Measurements from ENCODE around the gene OPN1MW. TPM values are rescaled to one million over a fixed set of nuclear protein-coding genes. Genes with fewer than 3 reads are reported as not detected.
A peak's percentile ranks its signal among the peaks of the same experiment; 100 is the strongest.
"Not testable (repeated sequence)": the region's sequence is repeated elsewhere in the genome, so short reads cannot be mapped to it uniquely, and the experiment has no call there.

The OPN1MW gene
- total and polyA plus RNA-seq, 12 donors, result not detected

DNA sequence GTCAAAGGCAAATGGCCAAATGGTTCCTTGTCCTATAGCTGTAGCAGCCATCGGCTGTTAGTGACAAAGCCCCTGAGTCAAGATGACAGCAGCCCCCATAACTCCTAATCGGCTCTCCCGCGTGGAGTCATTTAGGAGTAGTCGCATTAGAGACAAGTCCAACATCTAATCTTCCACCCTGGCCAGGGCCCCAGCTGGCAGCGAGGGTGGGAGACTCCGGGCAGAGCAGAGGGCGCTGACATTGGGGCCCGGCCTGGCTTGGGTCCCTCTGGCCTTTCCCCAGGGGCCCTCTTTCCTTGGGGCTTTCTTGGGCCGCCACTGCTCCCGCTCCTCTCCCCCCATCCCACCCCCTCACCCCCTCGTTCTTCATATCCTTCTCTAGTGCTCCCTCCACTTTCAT, 42.2 kb upstream of the OPN1MW start:
- H3K27ac ChIP-seq, result no peak overlapping the region
- H3K36me3 ChIP-seq (replicated peaks in 1 of 2), result no peaks in the 10 kb centered on the region
- H3K4me3 ChIP-seq, result no peak overlapping the region
- TF ChIP-seq POLR2A (IDR thresholded peaks at IDR 0.05), result no peak
- peaks cover 0 to 5% of the 10 kb centered on the region in 2 donors for H3K4me1 ChIP-seq (replicated peaks in 1 of 2)
- intact Hi-C loops (cut with DNase I), result no loop called here
- H3K9me3 ChIP-seq (replicated peaks in 1 of 3), result no peaks in the 10 kb centered on the region
- no peak for DNase-seq
- 82 to 94% (median 92%) methylated on average over 2 to 12 of the region's 12 CpGs for WGBS, 4 donors
- H3K27me3 ChIP-seq, result no peaks in the 10 kb centered on the region

- Histone ChIP-seq H3K4me1 (replicated peaks in 1 of 2) (peaks cover 0 to 5% of the 10 kb centered on the region in 2 donors), H3K9me3 (replicated peaks in 1 of 3) (no peaks in the 10 kb centered on the region), H3K27me3 (no peaks in the 10 kb centered on the region), H3K4me3 (no peak overlapping the region), H3K36me3 (replicated peaks in 1 of 2) (no peaks in the 10 kb centered on the region), H3K27ac (no peak overlapping the region)
- 61 to 73% (median 72%) methylated on average over 2 to 10 of the region's 10 CpGs for WGBS, 4 donors
- TF ChIP-seq, protein P1, sequence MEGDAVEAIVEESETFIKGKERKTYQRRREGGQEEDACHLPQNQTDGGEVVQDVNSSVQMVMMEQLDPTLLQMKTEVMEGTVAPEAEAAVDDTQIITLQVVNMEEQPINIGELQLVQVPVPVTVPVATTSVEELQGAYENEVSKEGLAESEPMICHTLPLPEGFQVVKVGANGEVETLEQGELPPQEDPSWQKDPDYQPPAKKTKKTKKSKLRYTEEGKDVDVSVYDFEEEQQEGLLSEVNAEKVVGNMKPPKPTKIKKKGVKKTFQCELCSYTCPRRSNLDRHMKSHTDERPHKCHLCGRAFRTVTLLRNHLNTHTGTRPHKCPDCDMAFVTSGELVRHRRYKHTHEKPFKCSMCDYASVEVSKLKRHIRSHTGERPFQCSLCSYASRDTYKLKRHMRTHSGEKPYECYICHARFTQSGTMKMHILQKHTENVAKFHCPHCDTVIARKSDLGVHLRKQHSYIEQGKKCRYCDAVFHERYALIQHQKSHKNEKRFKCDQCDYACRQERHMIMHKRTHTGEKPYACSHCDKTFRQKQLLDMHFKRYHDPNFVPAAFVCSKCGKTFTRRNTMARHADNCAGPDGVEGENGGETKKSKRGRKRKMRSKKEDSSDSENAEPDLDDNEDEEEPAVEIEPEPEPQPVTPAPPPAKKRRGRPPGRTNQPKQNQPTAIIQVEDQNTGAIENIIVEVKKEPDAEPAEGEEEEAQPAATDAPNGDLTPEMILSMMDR (IDR thresholded peaks at IDR 0.05), result no peak
- no peak for TF ChIP-seq POLR2A (IDR thresholded peaks at IDR 0.05)
- intact Hi-C loops (cut with DNase I), result no loop called here
- no peak for DNase-seq
These were observed 41.7 kb upstream of the OPN1MW start for GRCh38 chrX:154140742-154141141.

GRCh38 chrX:154142386-154142785, 40.0 kb upstream of the OPN1MW start:
- WGBS, 4 donors, result 86 to 95% (median 91%) methylated on average over 8 of the region's 8 CpGs
- TF ChIP-seq, protein P1 (IDR thresholded peaks at IDR 0.05), result no peak
- no peak for TF ChIP-seq POLR2A (IDR thresholded peaks at IDR 0.05)
- Histone ChIP-seq H3K36me3 (replicated peaks in 1 of 2) (no peaks in the 10 kb centered on the region), H3K4me1 (replicated peaks in 1 of 2) (no peaks in the 10 kb centered on the region), H3K27me3 (no peaks in the 10 kb centered on the region), H3K9me3 (replicated peaks in 1 of 3) (no peaks in the 10 kb centered on the region), H3K4me3 (no peak overlapping the region), H3K27ac (no peak overlapping the region)
- DNase-seq, result no peak
- intact Hi-C loops (cut with DNase I), result no loop called here

DNA sequence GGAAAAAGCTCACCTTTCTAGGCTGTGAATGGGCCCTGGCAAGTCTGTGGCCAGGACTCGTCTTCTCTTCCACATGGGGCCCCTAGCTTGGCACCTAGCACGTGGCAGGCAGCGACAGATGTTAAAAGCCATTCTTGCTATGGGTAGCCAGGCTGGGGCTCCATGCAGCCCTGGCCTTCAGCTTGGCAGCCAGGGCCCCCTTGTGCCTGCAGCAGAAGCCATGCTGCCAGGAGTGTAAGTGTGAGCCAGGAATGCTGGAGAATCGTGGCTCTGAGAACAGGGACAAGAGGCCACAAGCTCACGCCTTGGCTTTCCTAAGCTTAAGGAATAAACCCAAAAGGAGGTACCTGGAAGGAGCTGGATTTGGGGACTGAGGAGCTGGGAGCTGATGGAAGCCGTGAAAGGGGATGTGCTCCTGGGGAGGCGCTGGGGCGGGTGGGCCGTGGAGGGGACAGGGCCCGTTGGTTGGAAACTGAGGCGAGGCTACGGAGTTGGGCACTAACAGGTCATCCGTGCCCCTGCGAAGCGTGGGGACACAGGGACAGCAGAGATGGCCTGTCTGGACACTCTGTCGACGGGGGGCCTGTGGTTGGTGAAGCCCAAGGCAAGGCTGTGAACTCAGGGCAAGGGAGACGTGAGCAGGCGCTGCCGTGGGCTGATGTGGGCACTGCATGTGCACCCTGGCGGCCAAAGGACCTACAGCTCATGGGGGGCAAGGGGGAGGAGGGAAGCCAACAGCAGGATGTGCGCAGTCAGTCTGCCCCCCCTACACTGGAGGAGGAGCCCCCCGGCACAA, 39.2 kb upstream of the OPN1MW start:
- H3K36me3 ChIP-seq (replicated peaks in 1 of 2), result no peaks in the 10 kb centered on the region
- H3K4me1 ChIP-seq (replicated peaks in 1 of 2), result no peaks in the 10 kb centered on the region
- intact Hi-C loops (cut with DNase I), result no loop called here
- H3K9me3 ChIP-seq (replicated peaks in 1 of 3), result no peaks in the 10 kb centered on the region
- peak in 1 of 7 donors; percentile 8 for DNase-seq
- H3K27ac ChIP-seq, result no peak overlapping the region
- 83 to 91% (median 87%) methylated on average over 14 to 23 of the region's 23 CpGs for WGBS, 4 donors
- TF ChIP-seq POLR2A (IDR thresholded peaks at IDR 0.05), result no peak
- H3K27me3 ChIP-seq, result no peaks in the 10 kb centered on the region
- no peak overlapping the region for H3K4me3 ChIP-seq

GRCh38 chrX:154144010-154144409, 38.4 kb upstream of the OPN1MW start, which contains the start of gene OPN1LW:
Gene OPN1LW (plus strand): TSS chrX:154144243. CDS start chrX:154144284, 41 bp downstream.
- H3K9me3 ChIP-seq (replicated peaks in 1 of 3); H3K36me3 ChIP-seq (replicated peaks in 1 of 2); intact Hi-C loops (cut with DNase I); H3K27ac ChIP-seq; H3K4me3 ChIP-seq; H3K27me3 ChIP-seq; H3K4me1 ChIP-seq (replicated peaks in 1 of 2): not testable (repeated sequence)
- 95 to 98% (median 97%) methylated on average over 7 to 12 of the region's 15 CpGs for WGBS, 4 donors
- peak in 1 of 7 donors; percentile 1 for DNase-seq

DNA sequence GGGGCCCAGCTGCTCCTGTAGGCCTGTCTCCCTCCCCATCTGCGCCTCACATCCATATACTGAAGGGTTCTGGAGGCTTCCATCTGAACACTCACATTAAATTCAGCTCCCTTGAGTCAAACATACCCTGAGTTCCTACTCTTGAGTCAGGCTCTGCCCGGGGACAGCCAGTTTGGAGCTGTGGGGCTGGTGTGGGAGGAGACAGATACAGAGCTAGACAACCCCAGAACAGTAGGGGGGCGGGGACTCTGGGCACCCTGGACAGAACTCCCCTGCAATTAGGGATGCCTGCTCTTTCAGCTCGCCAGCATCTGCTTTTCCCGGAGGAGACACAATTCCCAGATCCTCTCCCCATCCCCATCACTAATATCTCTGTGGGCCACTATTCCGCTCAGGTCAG, 31.4 kb upstream of the OPN1MW start:
- H3K4me3 ChIP-seq; H3K36me3 ChIP-seq (replicated peaks in 1 of 2); H3K4me1 ChIP-seq (replicated peaks in 1 of 2); H3K27me3 ChIP-seq; intact Hi-C loops (cut with DNase I); H3K9me3 ChIP-seq (replicated peaks in 1 of 3); DNase-seq; H3K27ac ChIP-seq: not testable (repeated sequence)
- WGBS, 4 donors, result 75 to 100% (median 86%) methylated on average over 1 of the region's 6 CpGs; no CpG with 5 or more reads in 1 of the 4 donors

GRCh38 chrX:154156221-154156620, 26.2 kb upstream of the OPN1MW start:
- intact Hi-C loops (cut with DNase I); H3K27me3 ChIP-seq; H3K36me3 ChIP-seq (replicated peaks in 1 of 2); DNase-seq; H3K4me1 ChIP-seq (replicated peaks in 1 of 2); H3K4me3 ChIP-seq; H3K27ac ChIP-seq; H3K9me3 ChIP-seq (replicated peaks in 1 of 3): not testable (repeated sequence)
- WGBS, 4 donors, result 93 to 94% (median 94%) methylated on average over 9 to 10 of the region's 11 CpGs; no CpG with 5 or more reads in 1 of the 4 donors

DNA sequence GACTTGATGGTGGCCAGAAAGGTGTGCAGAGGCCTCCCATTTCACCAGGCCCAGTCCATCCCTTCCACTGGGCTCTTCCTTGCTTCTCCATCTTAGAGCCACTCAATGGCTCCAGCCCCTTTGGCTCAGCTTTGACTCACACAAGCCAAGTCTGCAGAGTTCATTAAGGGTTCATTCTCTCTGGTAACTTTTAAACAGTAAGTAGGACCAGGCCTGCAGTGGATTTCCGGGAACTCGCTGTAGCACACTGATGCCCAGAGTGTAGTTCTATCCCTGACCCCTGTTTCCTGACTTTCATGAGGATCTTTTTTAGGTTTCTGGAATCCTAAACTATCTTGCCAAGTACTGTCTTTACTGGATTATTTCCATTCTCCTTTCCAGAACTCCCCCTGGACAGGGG, 25.2 kb upstream of the OPN1MW start:
- H3K4me3 ChIP-seq; H3K27ac ChIP-seq; H3K9me3 ChIP-seq (replicated peaks in 1 of 3); H3K36me3 ChIP-seq (replicated peaks in 1 of 2); H3K4me1 ChIP-seq (replicated peaks in 1 of 2); H3K27me3 ChIP-seq; intact Hi-C loops (cut with DNase I); DNase-seq: not testable (repeated sequence)
- no CpG with 5 or more reads among the region's 2 CpGs for WGBS, 4 donors

DNA sequence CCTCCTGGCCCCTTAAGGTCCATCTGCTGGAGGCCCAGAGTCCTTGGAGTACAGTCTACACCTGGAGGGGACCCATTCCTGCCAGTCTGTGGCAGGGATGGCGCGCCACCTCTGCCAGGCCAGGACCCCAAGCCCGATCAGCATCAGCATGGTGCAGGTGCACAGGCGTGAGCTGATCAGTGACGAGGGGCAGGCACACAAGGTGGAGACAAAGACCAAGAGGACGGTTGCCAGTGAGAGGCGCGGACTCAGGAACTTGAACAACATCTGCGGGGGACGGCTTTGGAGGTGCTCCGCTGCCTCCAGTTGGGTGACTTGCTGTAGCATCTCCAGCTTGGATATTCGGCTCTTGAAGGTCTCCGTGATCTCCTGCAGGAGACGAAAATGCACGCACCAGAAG, 23.1 kb upstream of the OPN1MW start:
- H3K4me1 ChIP-seq (replicated peaks in 1 of 2); intact Hi-C loops (cut with DNase I): not testable (repeated sequence)

More for the DNA sequence above, 23.1 kb upstream of the OPN1MW start:
- H3K9me3 ChIP-seq (replicated peaks in 1 of 3); H3K27ac ChIP-seq; H3K4me3 ChIP-seq; H3K27me3 ChIP-seq; H3K36me3 ChIP-seq (replicated peaks in 1 of 2); DNase-seq: not testable (repeated sequence)
- no CpG with 5 or more reads among the region's 15 CpGs for WGBS, 4 donors
